NT2/D1 (cell line): Measurements from ENCODE around the gene ZFAND2B.

Experiments
- DNase-seq: peaks from one replicate; pipeline ENCODE4 v3.0.0-alpha.2; 2011; ENCODE audit warnings: low read depth, low spot score
- H3K27me3 ChIP-seq: 2 replicates; pipeline ENCODE4 v1.6.0; 2011; ENCODE audit warnings: mild to moderate bottlenecking; ENCODE audit not compliant: insufficient read length, insufficient read depth
- H3K36me3 ChIP-seq: 2 replicates; pipeline ENCODE4 v1.6.1; 2011; ENCODE audit warnings: mild to moderate bottlenecking, low read length, mixed read lengths; ENCODE audit not compliant: insufficient read depth, insufficient read length
- H3K4me1 ChIP-seq: 2 replicates; pipeline ENCODE4 v1.5.1; 2011; ENCODE audit not compliant: insufficient read depth, insufficient read length
- H3K4me3 ChIP-seq: 2 replicates; pipeline ENCODE4 v1.5.1; 2011; ENCODE audit warnings: low read depth; ENCODE audit not compliant: insufficient read length
- H3K9ac ChIP-seq: 2 replicates; pipeline ENCODE4 v1.6.0; 2011; ENCODE audit warnings: low read depth; ENCODE audit not compliant: insufficient read length
- H3K9me3 ChIP-seq: 2 replicates; pipeline ENCODE4 v1.5.1; 2011; ENCODE audit warnings: mild to moderate bottlenecking, low read length; ENCODE audit not compliant: insufficient read depth
- SUZ12 ChIP-seq: IDR thresholded peaks from 2 replicates; pipeline ENCODE4 v1.6.1; 2011; ENCODE audit not compliant: insufficient read length, insufficient read depth; ENCODE audit errors: extremely low read depth
- YY1 ChIP-seq: IDR thresholded peaks from 2 replicates; pipeline ENCODE4 v1.6.1; 2011; ENCODE audit not compliant: insufficient read length, insufficient read depth
- ZNF274 ChIP-seq: IDR thresholded peaks from 2 replicates; pipeline ENCODE4 v1.6.1; 2011; ENCODE audit warnings: mild to moderate bottlenecking, low read depth, low read length

Gene ZFAND2B

DNA sequence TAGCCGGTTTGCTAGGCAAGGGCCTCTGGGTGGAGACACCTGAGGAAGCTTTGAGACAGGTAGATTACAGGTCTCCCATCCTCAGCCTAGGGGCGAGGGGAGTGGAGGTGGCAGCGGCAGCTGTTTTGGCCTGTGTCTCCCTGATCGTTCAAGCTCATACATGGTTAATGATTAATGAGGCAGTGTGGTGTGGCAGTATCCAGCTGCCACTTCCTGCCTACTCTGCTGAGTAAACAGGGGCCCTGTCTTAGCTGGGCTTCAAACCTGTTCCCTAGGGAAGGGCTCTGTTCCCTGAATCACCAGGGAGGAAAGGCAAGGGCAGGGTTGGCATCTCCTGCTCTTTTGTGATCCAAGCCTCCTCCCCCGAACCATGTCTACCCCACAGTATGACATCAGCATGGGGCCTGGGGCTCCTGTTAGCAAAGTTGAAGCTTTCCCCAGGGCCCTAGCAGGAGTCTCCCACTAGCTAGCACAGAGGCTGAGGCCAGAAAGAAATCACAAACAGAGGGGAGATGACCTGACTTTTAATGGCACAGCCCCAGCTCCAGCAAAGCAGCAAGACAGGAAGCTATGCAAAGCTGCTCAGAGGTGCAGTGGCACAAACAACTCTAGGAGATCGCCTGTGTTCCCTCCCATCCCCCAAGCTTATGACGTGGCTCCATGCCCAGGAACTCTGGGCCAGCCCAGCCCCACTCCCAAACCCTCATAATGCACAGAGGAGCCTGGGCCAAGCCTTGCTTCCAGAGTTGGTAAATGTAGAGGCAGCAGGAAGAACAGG is 42.8 kb downstream of the ZFAND2B start:
- peaks cover 27% of the 10 kb centered on the region for H3K4me1 ChIP-seq
- H3K9ac ChIP-seq = peak overlapping the region; percentile 46
- H3K36me3 ChIP-seq = peaks cover 52% of the 10 kb centered on the region
- peak overlapping the region; percentile 1 for H3K4me3 ChIP-seq
- H3K9me3 ChIP-seq = no peaks in the 10 kb centered on the region
- H3K27me3 ChIP-seq = peaks cover 30% of the 10 kb centered on the region
- TF ChIP-seq YY1 (no peak), ZNF274 (no peak), SUZ12 (no peak)
- no peak for DNase-seq

DNA sequence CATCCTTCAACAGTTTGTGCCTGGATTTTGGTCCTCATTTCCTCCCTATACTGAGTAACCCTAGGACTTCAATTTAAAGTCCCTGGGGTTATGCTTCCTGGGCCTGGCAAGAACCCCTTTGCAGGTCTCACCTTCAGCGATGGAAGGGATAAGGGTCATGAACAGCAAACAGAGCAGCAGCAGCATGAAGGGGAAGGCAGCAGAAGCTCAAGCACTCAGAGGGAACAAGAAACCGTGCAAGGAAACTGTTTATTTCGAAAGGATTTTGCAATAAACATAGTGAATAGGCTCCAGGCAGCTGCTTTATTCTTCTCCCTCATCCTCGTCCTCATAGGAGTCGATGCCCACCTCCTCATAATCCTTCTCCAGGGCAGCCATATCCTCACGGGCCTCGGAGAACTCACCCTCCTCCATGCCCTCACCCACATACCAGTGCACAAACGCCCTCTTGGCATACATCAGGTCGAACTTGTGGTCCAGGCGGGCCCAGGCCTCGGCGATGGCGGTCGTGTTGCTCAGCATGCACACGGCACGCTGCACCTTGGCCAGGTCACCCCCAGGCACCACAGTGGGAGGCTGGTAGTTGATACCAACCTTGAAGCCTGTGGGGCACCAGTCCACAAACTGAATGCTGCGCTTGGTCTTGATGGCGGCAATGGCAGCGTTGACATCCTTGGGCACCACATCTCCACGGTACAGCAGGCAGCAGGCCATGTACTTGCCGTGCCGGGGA is 43.6 kb downstream of the ZFAND2B start:
- H3K4me1 ChIP-seq = peaks cover 25% of the 10 kb centered on the region

DNA sequence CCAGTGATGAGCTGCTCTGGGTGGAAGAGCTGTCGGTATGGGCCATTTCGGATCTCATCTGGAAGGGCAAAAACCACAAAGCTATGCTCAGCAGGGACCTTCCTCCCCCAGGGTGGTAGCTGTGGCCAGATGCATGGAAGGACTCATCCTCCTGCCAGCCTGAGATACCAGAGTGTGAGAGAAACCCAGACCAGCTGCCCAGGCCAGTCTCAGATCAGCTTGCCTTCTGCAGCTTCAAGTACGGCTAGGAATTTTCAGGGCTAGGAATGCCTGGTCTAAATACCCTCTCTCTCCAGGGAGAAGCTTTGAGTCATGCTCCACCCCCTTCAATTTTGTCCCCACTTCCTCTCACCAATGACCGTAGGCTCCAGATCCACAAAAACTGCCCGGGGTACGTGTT is 45.1 kb downstream of the ZFAND2B start:
- TF ChIP-seq SUZ12 (no peak), YY1 (no peak), ZNF274 (no peak)
- Histone ChIP-seq H3K27me3 (peaks cover 53% of the 10 kb centered on the region), H3K36me3 (peaks cover 48% of the 10 kb centered on the region), H3K9ac (no peak overlapping the region), H3K9me3 (no peaks in the 10 kb centered on the region), H3K4me1 (peaks cover 25% of the 10 kb centered on the region), H3K4me3 (no peak overlapping the region)
- no peak for DNase-seq

More for the DNA sequence above, 43.6 kb downstream of the ZFAND2B start:
- no peak overlapping the region for H3K9ac ChIP-seq
- DNase-seq = no peak
- H3K4me3 ChIP-seq = peak overlapping the region; percentile 1
- H3K27me3 ChIP-seq = peaks cover 38% of the 10 kb centered on the region
- peaks cover 52% of the 10 kb centered on the region for H3K36me3 ChIP-seq
- H3K9me3 ChIP-seq = no peaks in the 10 kb centered on the region
- TF ChIP-seq ZNF274 (no peak), YY1 (no peak), SUZ12 (no peak)

DNA sequence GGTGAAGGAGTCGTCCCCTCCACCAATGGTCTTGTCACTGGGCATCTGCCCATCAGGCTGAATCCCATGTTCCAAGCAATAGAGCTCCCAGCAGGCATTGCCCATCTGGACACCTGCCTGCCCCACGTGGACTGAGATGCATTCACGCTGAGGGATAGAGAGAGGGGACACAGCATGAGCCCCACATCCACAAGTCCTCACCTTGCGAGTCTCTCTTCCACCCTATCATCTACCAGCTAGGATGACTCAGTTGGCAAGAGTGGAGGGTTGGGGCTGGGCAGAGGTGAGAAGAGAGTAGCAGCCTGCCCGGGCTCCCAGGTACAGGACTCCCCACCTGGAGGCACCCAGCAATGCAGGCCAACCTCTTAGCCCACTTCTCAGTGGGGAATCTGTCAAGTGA is 45.5 kb downstream of the ZFAND2B start:
- H3K4me1 ChIP-seq = peaks cover 25% of the 10 kb centered on the region
- H3K4me3 ChIP-seq = no peak overlapping the region
- DNase-seq = no peak
- peaks cover 55% of the 10 kb centered on the region for H3K27me3 ChIP-seq
- no peaks in the 10 kb centered on the region for H3K9me3 ChIP-seq
- H3K9ac ChIP-seq = no peak overlapping the region
- H3K36me3 ChIP-seq = peaks cover 44% of the 10 kb centered on the region
- TF ChIP-seq YY1 (no peak), SUZ12 (no peak), ZNF274 (no peak)

GRCh38 chr2:219252570-219252899 is 46.0 kb downstream of the ZFAND2B start:
- TF ChIP-seq ZNF274 (no peak), SUZ12 (no peak), YY1 (no peak)
- H3K36me3 ChIP-seq = peaks cover 39% of the 10 kb centered on the region
- peaks cover 25% of the 10 kb centered on the region for H3K4me1 ChIP-seq
- H3K9ac ChIP-seq = peak overlapping the region; percentile 72
- H3K27me3 ChIP-seq = peaks cover 55% of the 10 kb centered on the region
- no peaks in the 10 kb centered on the region for H3K9me3 ChIP-seq
- peak overlapping the region; percentile 53 for H3K4me3 ChIP-seq
- no peak for DNase-seq

DNA sequence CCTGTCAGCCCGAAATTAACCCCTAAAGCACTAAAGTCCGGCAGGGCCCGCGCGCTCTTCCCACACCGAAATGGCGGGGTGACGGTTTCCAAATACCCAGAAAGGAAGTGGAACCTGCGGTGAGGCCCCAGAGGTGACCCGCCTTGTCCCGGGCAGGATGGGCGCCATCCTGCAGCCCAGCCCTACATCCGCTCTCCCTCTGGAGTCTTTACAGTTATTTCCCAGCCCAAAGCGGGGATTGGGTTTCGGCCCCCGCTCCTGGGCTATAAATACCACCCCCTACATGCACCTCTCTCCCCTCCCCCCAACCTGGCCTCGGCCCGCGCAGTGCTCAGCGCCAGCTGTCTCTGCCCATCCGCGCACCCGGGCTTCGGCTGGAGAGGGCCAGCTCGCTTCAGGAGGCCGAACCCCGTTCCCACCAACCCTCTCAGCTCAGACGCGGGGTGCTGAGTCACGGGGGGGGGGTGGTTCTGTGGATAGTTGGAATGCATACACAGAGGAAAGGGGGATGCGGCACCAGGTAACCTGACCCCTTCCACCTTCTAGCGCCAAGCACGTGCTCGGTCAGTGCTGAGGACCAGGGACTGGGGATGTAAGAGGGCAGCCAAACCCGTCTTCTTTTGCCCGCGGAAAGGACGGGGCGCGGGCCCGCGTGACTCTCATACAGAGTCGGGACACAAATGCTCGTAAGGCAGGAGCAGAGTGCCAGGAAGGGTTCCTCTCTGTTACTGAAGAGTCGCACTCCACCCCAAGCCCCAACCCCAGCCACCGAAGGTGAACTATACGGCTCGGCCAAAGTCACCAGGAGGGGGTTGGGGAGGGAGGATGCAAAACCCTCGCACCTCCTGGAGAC is 46.5 kb downstream of the ZFAND2B start, which contains the start of gene TUBA4B:
Gene TUBA4B, plus strand, starts transcription at position 344 of the 853 bp plus-strand sequence. Its CDS starts 165 bp downstream, at position 509.
- TF ChIP-seq SUZ12 (no peak), YY1 (no peak), ZNF274 (no peak)
- Histone ChIP-seq H3K9me3 (no peaks in the 10 kb centered on the region), H3K27me3 (peaks cover 55% of the 10 kb centered on the region), H3K4me1 (peaks cover 25% of the 10 kb centered on the region), H3K36me3 (peaks cover 34% of the 10 kb centered on the region), H3K4me3 (peak within 1 kb of the TSS; percentile 53), H3K9ac (peak within 1 kb of the TSS; percentile 72)
- no peak for DNase-seq
